DOHH2 (cell line): ENCODE data around the gene ARHGAP24.
A peak's percentile ranks its signal among the peaks of the same experiment; 100 is the strongest.
"Not testable (repeated sequence)": the region's sequence is repeated elsewhere in the genome, so short reads cannot be mapped to it uniquely, and the experiment has no call there.

ENCODE experiments used
- H3F3A ChIP-seq: fragments of 200-600 bp; sonication (generic), shearing (Covaris generic); 2 replicates; pipeline ENCODE4 v1.6.0; 2016; ENCODE audit warnings: antibody characterized with exemption, mild to moderate bottlenecking; ENCODE audit not compliant: control insufficient read depth, insufficient read depth
- H3K27ac ChIP-seq: fragments of 200-600 bp; sonication (generic); 2 replicates; pipeline ENCODE4 v1.5.1; 2014; ENCODE audit warnings: low read depth, mild to moderate bottlenecking, low read length, moderate library complexity
- H3K27me3 ChIP-seq: fragments of 200-600 bp; sonication (generic); 2 replicates; pipeline ENCODE4 v1.6.1; 2014; ENCODE audit warnings: mild to moderate bottlenecking, low read length, mixed read lengths; ENCODE audit not compliant: control insufficient read depth
- H3K36me3 ChIP-seq: fragments of 200-600 bp; sonication (generic); 2 replicates; pipeline ENCODE4 v1.6.1; 2014; ENCODE audit warnings: mild to moderate bottlenecking, low read length, moderate library complexity, mixed read lengths; ENCODE audit not compliant: control insufficient read depth
- H3K4me1 ChIP-seq: fragments of 200-600 bp; sonication (generic); 2 replicates; pipeline ENCODE4 v1.6.1; 2014; ENCODE audit warnings: mild to moderate bottlenecking, low read length, mixed read lengths; ENCODE audit not compliant: control insufficient read depth
- H3K4me2 ChIP-seq: fragments of 200-600 bp; sonication (generic); 2 replicates; pipeline ENCODE4 v1.6.0; 2014; ENCODE audit warnings: mild to moderate bottlenecking, low read length, moderate library complexity
- H3K4me3 ChIP-seq: fragments of 200-600 bp; sonication (generic); 2 replicates; pipeline ENCODE4 v1.5.1; 2014; ENCODE audit warnings: mild to moderate bottlenecking, low read length, mixed read lengths
- H3K79me2 ChIP-seq: fragments of 200-600 bp; sonication (generic); 2 replicates; pipeline ENCODE4 v1.6.1; 2014; ENCODE audit warnings: mild to moderate bottlenecking, low read length, mixed read lengths; ENCODE audit not compliant: control insufficient read depth
- H3K9me2 ChIP-seq: fragments of 200-600 bp; sonication (generic); replicated peaks from 2 replicates; pipeline ENCODE4 v1.6.1; 2014; ENCODE audit warnings: mild to moderate bottlenecking, low read length, mixed read lengths; ENCODE audit not compliant: control insufficient read depth
- H3K9me3 ChIP-seq: fragments of 200-600 bp; sonication (generic); 2 replicates; pipeline ENCODE4 v1.6.1; 2014; ENCODE audit warnings: antibody characterized with exemption, low read length, mixed read lengths; ENCODE audit not compliant: control insufficient read depth, insufficient read depth
- H4K20me1 ChIP-seq: fragments of 200-600 bp; sonication (generic); 2 replicates; pipeline ENCODE4 v1.6.0; 2014; ENCODE audit warnings: low read depth, mild to moderate bottlenecking, antibody characterized with exemption, low read length, moderate library complexity; ENCODE audit not compliant: control insufficient read depth, insufficient read depth
- CTCF ChIP-seq: fragments of 200-600 bp; sonication (generic); IDR thresholded peaks from one replicate; pipeline ENCODE4 v1.5.1; 2014; ENCODE audit warnings: antibody characterized with exemption, mild to moderate bottlenecking, low read depth, low read length; ENCODE audit not compliant: poor library complexity, severe bottlenecking
- EZH2phosphoT487 ChIP-seq: fragments of 200-600 bp; sonication (generic); IDR thresholded peaks from 2 replicates; pipeline ENCODE4 v1.6.1; 2017; ENCODE audit warnings: borderline replicate concordance, mild to moderate bottlenecking, antibody characterized with exemption, low read length, moderate library complexity, mixed read lengths

ARHGAP24 gene

GRCh38 chr4:85889314-85889713 lies 414.4 kb downstream of the ARHGAP24 start:
- no peaks in the 10 kb centered on the region for H4K20me1 ChIP-seq
- no peaks in the 10 kb centered on the region for H3K9me2 ChIP-seq
- H3K4me1 ChIP-seq, result peaks cover 5% of the 10 kb centered on the region
- no peak overlapping the region for H3K4me3 ChIP-seq
- H3K27ac ChIP-seq, result no peak overlapping the region
- peak overlapping the region; percentile 20; the same call in 1 of the 2 replicates for H3K4me2 ChIP-seq
- TF ChIP-seq CTCF, result no peak
- no peak for TF ChIP-seq EZH2phosphoT487
- no peaks in the 10 kb centered on the region for H3K79me2 ChIP-seq
- H3K9me3 ChIP-seq, result no peaks in the 10 kb centered on the region
- H3K27me3 ChIP-seq, result no peaks in the 10 kb centered on the region
- no peaks in the 10 kb centered on the region for H3F3A ChIP-seq
- H3K36me3 ChIP-seq, result no peaks in the 10 kb centered on the region

GRCh38 chr4:85895755-85896154 lies 420.8 kb downstream of the ARHGAP24 start:
- Histone ChIP-seq H3K27ac (no peak overlapping the region), H3K4me1 (no peaks in the 10 kb centered on the region), H3K4me3 (no peak overlapping the region), H3K9me3 (no peaks in the 10 kb centered on the region), H3K9me2 (no peaks in the 10 kb centered on the region), H3F3A (no peaks in the 10 kb centered on the region), H3K4me2 (no peak overlapping the region), H3K27me3 (no peaks in the 10 kb centered on the region), H4K20me1 (no peaks in the 10 kb centered on the region), H3K79me2 (no peaks in the 10 kb centered on the region), H3K36me3 (no peaks in the 10 kb centered on the region)
- no peak for TF ChIP-seq CTCF
- TF ChIP-seq EZH2phosphoT487, result no peak

- Histone ChIP-seq H3K27ac (no peak overlapping the region), H3K4me2 (no peak overlapping the region), H3K9me2 (no peaks in the 10 kb centered on the region), H3K4me3 (no peak overlapping the region), H3K79me2 (no peaks in the 10 kb centered on the region), H3K36me3 (no peaks in the 10 kb centered on the region), H3K4me1 (no peaks in the 10 kb centered on the region), H3K9me3 (no peaks in the 10 kb centered on the region), H3K27me3 (no peaks in the 10 kb centered on the region), H4K20me1 (no peaks in the 10 kb centered on the region), H3F3A (no peaks in the 10 kb centered on the region)
- TF ChIP-seq EZH2phosphoT487 (no peak), CTCF (no peak)
Measured at GRCh38 chr4:85898231-85898630, 423.3 kb downstream of the ARHGAP24 start.

GRCh38 chr4:85901500-85901899 lies 426.6 kb downstream of the ARHGAP24 start:
- Histone ChIP-seq H3K4me2 (no peak overlapping the region), H3K79me2 (no peaks in the 10 kb centered on the region), H3K27ac (no peak overlapping the region), H3K36me3 (no peaks in the 10 kb centered on the region), H3K9me2 (no peaks in the 10 kb centered on the region), H3K27me3 (no peaks in the 10 kb centered on the region), H3K4me1 (no peaks in the 10 kb centered on the region), H3F3A (no peaks in the 10 kb centered on the region), H3K4me3 (no peak overlapping the region), H3K9me3 (no peaks in the 10 kb centered on the region), H4K20me1 (no peaks in the 10 kb centered on the region)
- no peak for TF ChIP-seq EZH2phosphoT487
- no peak for TF ChIP-seq CTCF

GRCh38 chr4:85902647-85903046 lies 427.7 kb downstream of the ARHGAP24 start:
- H3K27ac ChIP-seq, H3K4me1 ChIP-seq, H3K9me2 ChIP-seq, H3F3A ChIP-seq, H3K4me2 ChIP-seq, H3K27me3 ChIP-seq, H3K79me2 ChIP-seq, H4K20me1 ChIP-seq, H3K36me3 ChIP-seq, H3K9me3 ChIP-seq, H3K4me3 ChIP-seq: not testable (repeated sequence)
